Measurements from ENCODE around the gene RAPH1. TPM values are rescaled to one million over a fixed set of nuclear protein-coding genes. Genes with fewer than 3 reads are reported as not detected.

RAPH1 gene
- total RNA-seq, 1 donor from 2014 or later: 25.7 TPM

DNA sequence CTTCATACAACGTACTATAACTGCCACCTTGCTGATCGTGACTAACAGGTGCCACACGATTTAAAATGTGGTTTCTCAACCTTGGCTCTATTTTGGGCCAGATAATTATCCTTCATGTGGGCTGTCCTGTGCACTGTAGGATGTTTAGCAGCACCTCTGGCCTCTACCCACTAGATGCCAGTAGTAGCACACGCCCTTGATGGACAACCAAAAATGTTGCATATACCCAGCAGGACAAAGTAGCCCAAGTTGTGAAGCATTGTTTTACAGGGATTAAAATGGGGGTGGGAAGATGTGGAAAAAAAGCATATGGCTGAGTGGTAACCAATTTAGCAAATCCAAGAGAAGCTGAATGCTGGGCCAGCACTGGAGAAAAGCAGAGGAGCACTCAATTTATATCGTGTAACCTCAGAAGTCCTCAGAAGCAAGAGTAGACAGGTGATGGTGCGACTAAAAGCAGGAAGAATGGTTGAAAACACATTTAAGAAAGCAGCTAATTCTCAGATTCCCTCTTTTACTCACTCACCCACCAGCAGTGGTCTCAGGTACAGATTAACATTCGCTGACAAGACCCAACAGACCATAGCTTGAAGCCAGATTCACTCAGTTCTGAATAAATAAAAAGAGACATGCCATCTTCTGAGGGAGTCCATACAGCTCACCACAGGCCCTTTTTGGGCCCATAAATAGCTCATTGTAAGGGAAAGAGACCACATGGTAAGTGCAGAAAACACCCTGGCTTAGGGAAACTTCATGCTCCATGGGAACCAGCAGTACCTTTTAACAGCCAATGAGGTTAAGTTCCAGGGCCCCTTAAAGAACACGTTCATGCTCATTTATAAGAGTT, 50.6 kb downstream of the RAPH1 start:
- Mint-ChIP-seq H3K9me3 (no peaks in the 10 kb centered on the region), H3K27me3 (ENCODE audit: low read depth) (no peaks in the 10 kb centered on the region), H3K4me3 (no peak overlapping the region), H3K4me1 (no peaks in the 10 kb centered on the region), H3K27ac (ENCODE audit: unreplicated experiment) (no peak overlapping the region), H3K36me3 (ENCODE audit: low read depth) (peaks cover 5% of the 10 kb centered on the region)
- DNase-seq (ENCODE audit: low read depth, low spot score): no peak
- TF ChIP-seq, protein P1, sequence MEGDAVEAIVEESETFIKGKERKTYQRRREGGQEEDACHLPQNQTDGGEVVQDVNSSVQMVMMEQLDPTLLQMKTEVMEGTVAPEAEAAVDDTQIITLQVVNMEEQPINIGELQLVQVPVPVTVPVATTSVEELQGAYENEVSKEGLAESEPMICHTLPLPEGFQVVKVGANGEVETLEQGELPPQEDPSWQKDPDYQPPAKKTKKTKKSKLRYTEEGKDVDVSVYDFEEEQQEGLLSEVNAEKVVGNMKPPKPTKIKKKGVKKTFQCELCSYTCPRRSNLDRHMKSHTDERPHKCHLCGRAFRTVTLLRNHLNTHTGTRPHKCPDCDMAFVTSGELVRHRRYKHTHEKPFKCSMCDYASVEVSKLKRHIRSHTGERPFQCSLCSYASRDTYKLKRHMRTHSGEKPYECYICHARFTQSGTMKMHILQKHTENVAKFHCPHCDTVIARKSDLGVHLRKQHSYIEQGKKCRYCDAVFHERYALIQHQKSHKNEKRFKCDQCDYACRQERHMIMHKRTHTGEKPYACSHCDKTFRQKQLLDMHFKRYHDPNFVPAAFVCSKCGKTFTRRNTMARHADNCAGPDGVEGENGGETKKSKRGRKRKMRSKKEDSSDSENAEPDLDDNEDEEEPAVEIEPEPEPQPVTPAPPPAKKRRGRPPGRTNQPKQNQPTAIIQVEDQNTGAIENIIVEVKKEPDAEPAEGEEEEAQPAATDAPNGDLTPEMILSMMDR (conservative IDR thresholded peaks at IDR 0.05): peak; percentile 53

DNA sequence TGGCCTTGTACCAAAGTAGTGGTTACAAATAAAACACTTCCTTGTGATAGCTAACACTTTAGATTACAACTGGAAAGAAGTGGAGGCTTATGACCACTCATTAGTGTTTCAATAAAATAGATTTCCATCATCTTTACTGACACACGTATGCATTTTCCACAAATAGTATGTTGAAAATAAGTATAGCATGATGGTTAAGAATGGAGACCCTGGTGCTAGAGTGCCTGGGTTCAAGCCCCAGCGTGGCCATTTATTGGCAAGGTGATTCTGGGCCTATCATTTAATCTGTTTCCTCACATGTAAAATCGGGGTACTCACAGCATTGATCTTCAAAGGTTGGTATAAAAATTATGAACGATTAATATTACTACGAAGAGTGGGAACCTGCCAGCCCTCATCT, 54.5 kb downstream of the RAPH1 start:
- Mint-ChIP-seq H3K4me3 (no peak overlapping the region), H3K36me3 (ENCODE audit: low read depth) (peaks cover 2% of the 10 kb centered on the region), H3K9me3 (no peaks in the 10 kb centered on the region), H3K27ac (ENCODE audit: unreplicated experiment) (no peak overlapping the region), H3K27me3 (ENCODE audit: low read depth) (no peaks in the 10 kb centered on the region), H3K4me1 (no peaks in the 10 kb centered on the region)
- TF ChIP-seq, protein P1 (conservative IDR thresholded peaks at IDR 0.05): no peak
- DNase-seq (ENCODE audit: low read depth, low spot score): no peak

DNA sequence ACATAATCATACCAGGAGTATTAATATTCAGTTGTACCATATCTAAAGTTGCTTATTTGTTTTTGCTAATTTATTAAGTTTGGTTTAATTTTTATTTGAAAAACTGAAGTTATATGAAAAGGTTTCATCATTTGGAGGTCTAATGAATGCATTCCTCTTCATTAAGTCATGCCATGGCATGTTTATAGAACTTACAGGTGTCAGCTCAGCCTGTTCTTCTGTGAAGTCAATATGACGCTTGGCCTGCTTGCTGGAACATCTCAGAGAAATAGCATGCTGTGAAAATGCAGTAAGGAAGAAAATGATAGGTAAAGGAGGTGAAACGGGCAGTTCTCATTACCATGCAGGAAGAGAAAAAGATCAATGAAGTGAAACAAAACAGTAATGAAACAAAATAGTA, 58.2 kb downstream of the RAPH1 start:
- Mint-ChIP-seq H3K4me1 (no peaks in the 10 kb centered on the region), H3K9me3 (no peaks in the 10 kb centered on the region), H3K27me3 (ENCODE audit: low read depth) (no peaks in the 10 kb centered on the region), H3K36me3 (ENCODE audit: low read depth) (peaks cover 2% of the 10 kb centered on the region), H3K4me3 (no peak overlapping the region), H3K27ac (ENCODE audit: unreplicated experiment) (no peak overlapping the region)
- TF ChIP-seq, protein P1 (conservative IDR thresholded peaks at IDR 0.05): no peak
- DNase-seq (ENCODE audit: low read depth, low spot score): no peak

DNA sequence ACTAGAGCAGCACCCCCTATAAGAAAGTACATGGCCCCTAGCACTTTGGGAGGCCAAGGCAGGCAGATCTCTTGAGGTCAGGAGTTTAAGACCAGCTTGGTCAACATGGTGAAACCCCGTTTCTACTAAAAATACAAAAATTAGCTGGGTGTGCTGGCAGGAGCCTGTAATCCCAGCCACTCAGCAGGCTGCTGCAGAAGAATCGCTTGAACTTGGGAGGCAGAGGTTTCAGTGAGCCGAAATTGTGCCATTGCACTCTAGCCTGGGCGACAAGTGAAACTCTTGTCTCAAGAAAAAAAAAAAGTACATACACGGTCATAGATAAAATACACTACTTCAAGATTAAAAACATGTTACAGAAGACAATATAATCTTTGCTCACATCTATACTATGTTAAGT, 63.8 kb downstream of the RAPH1 start:
- TF ChIP-seq, protein P1 (conservative IDR thresholded peaks at IDR 0.05): no peak
- no peaks in the 10 kb centered on the region for H3K4me1 Mint-ChIP-seq
- DNase-seq (ENCODE audit: low read depth, low spot score): no peak
- no peaks in the 10 kb centered on the region for H3K9me3 Mint-ChIP-seq
- no peaks in the 10 kb centered on the region for H3K27me3 Mint-ChIP-seq (ENCODE audit: low read depth)
- no peak overlapping the region for H3K27ac Mint-ChIP-seq (ENCODE audit: unreplicated experiment)
- no peak overlapping the region for H3K4me3 Mint-ChIP-seq
- H3K36me3 Mint-ChIP-seq (ENCODE audit: low read depth): no peaks in the 10 kb centered on the region

DNA sequence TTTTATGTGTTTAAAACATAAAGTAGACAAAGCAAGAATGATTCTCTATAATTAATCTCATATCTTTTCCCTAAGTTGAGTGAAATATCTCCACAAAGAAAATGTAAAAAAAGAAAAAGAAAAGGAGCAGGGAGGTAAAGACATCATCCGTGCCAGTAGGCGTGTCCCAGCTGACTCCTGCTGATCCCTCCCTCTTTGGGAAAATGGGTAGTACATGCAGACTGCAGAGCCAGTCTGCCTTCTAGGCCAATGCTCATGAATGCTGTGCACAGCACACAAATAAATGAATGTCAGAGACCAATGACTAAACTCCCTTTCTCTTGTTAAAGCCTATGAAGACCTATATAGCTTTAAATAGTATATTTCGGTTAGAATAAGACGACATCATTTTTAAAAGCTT, 64.7 kb downstream of the RAPH1 start:
- no peak for DNase-seq (ENCODE audit: low read depth, low spot score)
- no peak overlapping the region for H3K4me3 Mint-ChIP-seq
- H3K9me3 Mint-ChIP-seq: no peaks in the 10 kb centered on the region
- H3K27me3 Mint-ChIP-seq (ENCODE audit: low read depth): no peaks in the 10 kb centered on the region
- no peak overlapping the region for H3K27ac Mint-ChIP-seq (ENCODE audit: unreplicated experiment)
- TF ChIP-seq, protein P1 (conservative IDR thresholded peaks at IDR 0.05): no peak
- no peaks in the 10 kb centered on the region for H3K36me3 Mint-ChIP-seq (ENCODE audit: low read depth)
- H3K4me1 Mint-ChIP-seq: no peaks in the 10 kb centered on the region
